Endothelial cell of umbilical vein (primary cell): ENCODE measurements around the gene IP6K3. TPM values are rescaled to one million over a fixed set of nuclear protein-coding genes. Genes with fewer than 3 reads are reported as not detected.

Source experiments
- BruUV-seq: library from RNA; stranded (reverse); fragments of 400-500 nt; replicated peaks from 2 replicates; lab custom pipeline; 2021; lab: Mats Ljungman, UMichigan
- CTCF ChIA-PET: fragments of 300-600, 350-600 bp; sonication (Branson Sonifier 250); formaldehyde crosslinking; loops from one replicate; lab custom pipeline; 2021; ENCODE audit warnings: antibody characterized with exemption, inconsistent platforms; lab: Charles Lee
- POLR2A ChIA-PET: fragments of 300-600, 350-600 bp; sonication (Branson Sonifier 250); formaldehyde crosslinking; loops from one replicate; lab custom pipeline; 2021; ENCODE audit warnings: antibody characterized with exemption, inconsistent platforms; lab: Charles Lee
- DNase-seq: peaks from one replicate; pipeline ENCODE4 v3.0.0-alpha.2; 2011; ENCODE audit warnings: low read depth, low spot score
- FAIRE-seq: peaks from 2 replicates; lab custom pipeline; 2011; peaks lifted over from hg19 to GRCh38; lab: Jason Lieb, UNC
- H2AFZ ChIP-seq: 2 replicates; pipeline ENCODE4 v1.6.0; 2012; ENCODE audit warnings: low read depth, low read length, control low read depth, inconsistent platforms
- H3K27ac ChIP-seq: 2 replicates; pipeline ENCODE4 v1.5.1; 2011; ENCODE audit warnings: low read depth, mild to moderate bottlenecking, control low read depth, low read length, moderate library complexity; ENCODE audit not compliant: insufficient read depth
- H3K27me3 ChIP-seq, 2 experiments: 2 replicates each; pipeline versions ENCODE4 v1.6.0 to v1.6.1; 2011; ENCODE audit warnings: low read length in 2 of 2, mixed read lengths in 1 of 2; ENCODE audit not compliant: control insufficient read depth in 2 of 2, insufficient read depth in 2 of 2
- H3K36me3 ChIP-seq, 2 experiments: 2 replicates in 1 of 2; 3 replicates in 1 of 2; pipeline ENCODE4 v1.5.1; 2011; ENCODE audit warnings: low read length in 2 of 2, mild to moderate bottlenecking in 1 of 2, moderate library complexity in 1 of 2; ENCODE audit not compliant: control insufficient read depth in 2 of 2, insufficient read depth in 2 of 2; ENCODE audit errors: extremely low read depth in 1 of 2
- H3K4me1 ChIP-seq: 3 replicates; pipeline ENCODE4 v1.5.1; 2011; ENCODE audit warnings: mild to moderate bottlenecking, low read length; ENCODE audit not compliant: control insufficient read depth, insufficient read depth; ENCODE audit errors: extremely low read depth
- H3K4me2 ChIP-seq: 2 replicates; pipeline ENCODE4 v1.6.1; 2011; ENCODE audit warnings: low read length, control low read depth, mixed read lengths; ENCODE audit not compliant: insufficient read depth
- H3K4me3 ChIP-seq, 3 experiments: fragments of 200-600 bp in 1 of 3; sonication (generic), shearing (Covaris generic) in 1 of 3; replicated peaks in 1 of 3; 2 replicates each; pipeline ENCODE4 v1.5.1; 2011 to 2016; ENCODE audit warnings: control low read depth in 3 of 3, low read length in 3 of 3, mild to moderate bottlenecking in 2 of 3, inconsistent platforms in 1 of 3, low read depth in 1 of 3, moderate library complexity in 1 of 3; ENCODE audit not compliant: insufficient read depth in 1 of 3
- H3K79me2 ChIP-seq: 2 replicates; pipeline ENCODE4 v1.6.0; 2012; ENCODE audit warnings: low read length, inconsistent platforms; ENCODE audit not compliant: control insufficient read depth, insufficient read depth
- H3K9ac ChIP-seq: replicated peaks from 2 replicates; pipeline ENCODE3; 2011; ENCODE audit warnings: low read length, control low read depth; ENCODE audit not compliant: insufficient read depth; ENCODE audit errors: extremely low read depth
- H3K9me1 ChIP-seq: replicated peaks from 3 replicates; pipeline ENCODE4 v1.6.0; 2011; ENCODE audit warnings: mild to moderate bottlenecking, low read length; ENCODE audit not compliant: control insufficient read depth, insufficient read depth; ENCODE audit errors: extremely low read depth
- H3K9me3 ChIP-seq: replicated peaks from 2 replicates; pipeline ENCODE4 v1.5.1; 2012; ENCODE audit warnings: low read length, inconsistent platforms; ENCODE audit not compliant: control insufficient read depth, insufficient read depth
- H4K20me1 ChIP-seq: replicated peaks from 2 replicates; pipeline ENCODE3; 2011; ENCODE audit warnings: mild to moderate bottlenecking, low read length; ENCODE audit not compliant: control insufficient read depth, insufficient read depth; ENCODE audit errors: extremely low read depth
- EZH2 ChIP-seq: IDR thresholded peaks from 2 replicates; pipeline ENCODE4 v1.6.1; 2012; ENCODE audit warnings: borderline replicate concordance, low read depth, mild to moderate bottlenecking, moderate library complexity, low read length, inconsistent platforms; ENCODE audit not compliant: severe bottlenecking
- FOS ChIP-seq: IDR thresholded peaks from 2 replicates; pipeline ENCODE4 v1.6.1; 2011; ENCODE audit warnings: mild to moderate bottlenecking, low read length, moderate library complexity, borderline replicate concordance; ENCODE audit not compliant: insufficient read depth
- GATA2 ChIP-seq: IDR thresholded peaks from 2 replicates; pipeline ENCODE4 v1.7.0; 2011; ENCODE audit warnings: low read depth, mild to moderate bottlenecking, moderate library complexity, mixed read lengths, low read length; ENCODE audit not compliant: insufficient read length, insufficient read depth
- JUN ChIP-seq: IDR thresholded peaks from 2 replicates; pipeline ENCODE4 v1.6.1; 2011; ENCODE audit warnings: borderline replicate concordance, low read depth; ENCODE audit not compliant: insufficient read length, insufficient read depth
- MYC ChIP-seq: IDR thresholded peaks from one replicate; pipeline ENCODE4 v1.6.1; 2011; ENCODE audit warnings: mild to moderate bottlenecking, low read depth, low read length
- POLR2A ChIP-seq: IDR thresholded peaks from 2 replicates; pipeline ENCODE4 v1.6.1; 2012; ENCODE audit warnings: low read depth, mild to moderate bottlenecking, control low read depth, low read length
- POLR2AphosphoS5 ChIP-seq: IDR thresholded peaks from 2 replicates; pipeline ENCODE4 v1.6.1; 2012; ENCODE audit warnings: low read depth, mild to moderate bottlenecking, control low read depth, low read length, moderate library complexity; ENCODE audit not compliant: insufficient read depth
- dilution Hi-C: fragments of 300-500 bp; cut with MboI; formaldehyde crosslinking; loops from one replicate; pipeline ENCODE4 v1.15.0; 2019; ENCODE audit warnings: low sequenced_read_pairs; ENCODE audit not compliant: extremely low pct_ligation_motif_present
- intact Hi-C: fragments of 100-400 bp; cut with micrococcal nuclease; formaldehyde crosslinking; loops from one replicate; pipeline ENCODE4 v1.10.0; 2022
- polyA plus RNA-seq, 4 experiments: library from polyadenylated mRNA; depleted of rRNA in 3 of 4; stranded (reverse) in 3 of 4; unstranded in 1 of 4; fragments of >200 nt; gene quantifications; 2 replicates each; pipeline versions ENCODE4 v1.2.1 to v1.2.3, GENCODE V29; 2011 to 2012; ENCODE audit warnings: missing spikeins in 1 of 4
- total RNA-seq: library from RNA; stranded (reverse); gene quantifications from 2 replicates; pipeline ENCODE4 v1.2.3, GENCODE V29; 2021
- TF ChIP-seq, protein P1 (sequence below): IDR thresholded peaks from 2 replicates; pipeline ENCODE4 v1.6.1; 2011; ENCODE audit not compliant: insufficient read depth, insufficient read length
- TF ChIP-seq, protein P2 (sequence below), 2 donors: IDR thresholded peaks; 1 replicate in 1 of 2; 2 replicates in 1 of 2; pipeline ENCODE4 v1.5.1; 2011; ENCODE audit warnings: low read length in 2 of 2, mild to moderate bottlenecking in 2 of 2, moderate library complexity in 2 of 2, control low read depth in 1 of 2, inconsistent platforms in 1 of 2, low read depth in 1 of 2; ENCODE audit not compliant: insufficient read depth in 1 of 2; ENCODE audit errors: extremely low read depth in 1 of 2

Gene IP6K3
- total and polyA plus RNA-seq, 2 donors (not counting 3 experiments of a cell fraction or from before 2014, with no cell fraction given) = not detected

DNA sequence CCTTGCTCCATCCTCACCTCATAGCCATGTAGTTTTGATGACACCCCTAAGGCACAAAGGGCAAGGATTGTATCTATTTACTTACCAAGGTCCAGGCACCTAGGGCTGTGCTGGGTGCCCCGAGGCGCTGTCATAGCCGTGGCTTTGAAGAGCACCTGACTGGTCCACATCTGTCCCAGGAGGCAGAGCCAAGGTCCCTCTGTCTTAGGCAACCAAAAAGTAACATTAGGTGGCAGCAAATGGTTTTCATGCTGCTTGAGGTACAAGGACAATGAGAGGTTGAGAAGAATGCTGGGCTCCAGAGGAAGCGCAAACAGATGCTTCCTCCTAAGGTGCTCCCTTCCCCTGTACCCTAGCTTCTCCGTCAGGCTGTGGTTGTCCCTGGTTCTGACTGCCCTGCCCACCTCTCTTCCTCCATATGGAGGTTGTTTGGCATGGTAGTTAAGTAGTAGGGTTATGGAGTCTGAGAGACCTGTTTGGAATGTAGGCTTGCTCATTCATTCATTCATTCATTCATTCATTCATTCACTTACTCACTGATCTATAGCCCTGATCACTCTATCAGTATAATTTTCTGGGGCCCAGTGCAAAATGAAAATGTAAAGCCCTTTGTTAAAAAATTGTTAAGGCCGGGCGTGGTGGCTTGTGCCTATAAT, 32.2 kb downstream of the IP6K3 start:
- Histone ChIP-seq H3K27me3 (peaks cover 5 to 9% of the 10 kb centered on the region in 2 experiments), H3K36me3 (peaks cover 0 to under 1% of the 10 kb centered on the region in 2 experiments), H3K9ac (no peak overlapping the region), H3K9me1 (no peaks in the 10 kb centered on the region), H3K4me3 (no peak overlapping the region), H4K20me1 (no peaks in the 10 kb centered on the region), H3K9me3 (no peaks in the 10 kb centered on the region), H3K27ac (no peak overlapping the region), H3K4me1 (peaks cover 15% of the 10 kb centered on the region), H3K4me2 (no peak overlapping the region), H2AFZ (no peak overlapping the region), H3K79me2 (peaks cover 15% of the 10 kb centered on the region)
- no TSS peak for BruUV-seq
- FAIRE-seq (no peak), DNase-seq (no peak)
- POLR2A ChIA-PET = no interaction called here
- dilution Hi-C loops (no loop called here), intact Hi-C loops (no loop called here)
- TF ChIP-seq, protein P1, sequence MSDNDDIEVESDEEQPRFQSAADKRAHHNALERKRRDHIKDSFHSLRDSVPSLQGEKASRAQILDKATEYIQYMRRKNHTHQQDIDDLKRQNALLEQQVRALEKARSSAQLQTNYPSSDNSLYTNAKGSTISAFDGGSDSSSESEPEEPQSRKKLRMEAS = no peak
- no peak for TF ChIP-seq POLR2A
- no peak for TF ChIP-seq GATA2
- TF ChIP-seq JUN = no peak
- TF ChIP-seq FOS = no peak
- no peak for TF ChIP-seq EZH2
- no peak for TF ChIP-seq POLR2AphosphoS5
- TF ChIP-seq, protein P2, sequence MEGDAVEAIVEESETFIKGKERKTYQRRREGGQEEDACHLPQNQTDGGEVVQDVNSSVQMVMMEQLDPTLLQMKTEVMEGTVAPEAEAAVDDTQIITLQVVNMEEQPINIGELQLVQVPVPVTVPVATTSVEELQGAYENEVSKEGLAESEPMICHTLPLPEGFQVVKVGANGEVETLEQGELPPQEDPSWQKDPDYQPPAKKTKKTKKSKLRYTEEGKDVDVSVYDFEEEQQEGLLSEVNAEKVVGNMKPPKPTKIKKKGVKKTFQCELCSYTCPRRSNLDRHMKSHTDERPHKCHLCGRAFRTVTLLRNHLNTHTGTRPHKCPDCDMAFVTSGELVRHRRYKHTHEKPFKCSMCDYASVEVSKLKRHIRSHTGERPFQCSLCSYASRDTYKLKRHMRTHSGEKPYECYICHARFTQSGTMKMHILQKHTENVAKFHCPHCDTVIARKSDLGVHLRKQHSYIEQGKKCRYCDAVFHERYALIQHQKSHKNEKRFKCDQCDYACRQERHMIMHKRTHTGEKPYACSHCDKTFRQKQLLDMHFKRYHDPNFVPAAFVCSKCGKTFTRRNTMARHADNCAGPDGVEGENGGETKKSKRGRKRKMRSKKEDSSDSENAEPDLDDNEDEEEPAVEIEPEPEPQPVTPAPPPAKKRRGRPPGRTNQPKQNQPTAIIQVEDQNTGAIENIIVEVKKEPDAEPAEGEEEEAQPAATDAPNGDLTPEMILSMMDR (IDR thresholded peaks at IDR 0.05; ENCODE audit: extremely low read depth in 1 of 2, insufficient read depth in 1 of 2, low read depth in 1 of 2, low read length in 2 of 2) = no peak
- no peak for TF ChIP-seq MYC
- CTCF ChIA-PET = interaction anchor here (0.7 to 2.1 kb wide), 6 partner anchors 11 to 440 kb away, joined by 3 to 6 read pairs (median 4); no protein-coding TSS in a partner anchor
